RWPE2 (cell line): ENCODE measurements around the gene MACROD2.

Experiments
- ATAC-seq: fragments of 200-7000 bp; cut with Tn5 transposase; 3 replicates; pipeline ENCODE4 v1.9.1; 2021; ENCODE audit warnings: low read depth
- DNase-seq: peaks from one replicate; pipeline ENCODE4 v3.0.0-alpha.2; 2020; ENCODE audit warnings: low spot score
- H3K27ac ChIP-seq: fragments of 450-650 bp; 2 replicates; pipeline ENCODE4 v1.5.1; 2017; ENCODE audit warnings: mild to moderate bottlenecking; ENCODE audit not compliant: poor library complexity, severe bottlenecking
- H3K27me3 ChIP-seq: fragments of 250-450 bp; sonication (Bioruptor Pico); 2 replicates; pipeline ENCODE4 v1.5.1; 2021; ENCODE audit warnings: mild to moderate bottlenecking, moderate library complexity; ENCODE audit not compliant: insufficient read depth, poor library complexity, severe bottlenecking
- H3K36me3 ChIP-seq: fragments of 250-450 bp; sonication (Bioruptor Pico); 2 replicates; pipeline ENCODE4 v1.5.1; 2020; ENCODE audit warnings: low read depth, mild to moderate bottlenecking, moderate library complexity
- H3K4me1 ChIP-seq: fragments of 250-450 bp; sonication (Bioruptor Pico); 2 replicates; pipeline ENCODE4 v1.5.1; 2021; ENCODE audit warnings: mild to moderate bottlenecking, moderate library complexity; ENCODE audit not compliant: insufficient read depth, poor library complexity, severe bottlenecking
- H3K4me3 ChIP-seq: fragments of 250-450 bp; sonication (Bioruptor Pico); 2 replicates; pipeline ENCODE4 v1.5.1; 2021; ENCODE audit warnings: mild to moderate bottlenecking, moderate library complexity; ENCODE audit not compliant: severe bottlenecking
- H3K9me3 ChIP-seq: fragments of 250-450 bp; sonication (Bioruptor Pico); 2 replicates; pipeline ENCODE4 v1.5.1; 2021; ENCODE audit warnings: mild to moderate bottlenecking, moderate library complexity; ENCODE audit not compliant: severe bottlenecking
- CTCF ChIP-seq: fragments of 450-650 bp; IDR thresholded peaks from one replicate; pipeline ENCODE4 v1.5.1; 2017; ENCODE audit warnings: mild to moderate bottlenecking, moderate library complexity; ENCODE audit not compliant: poor library complexity, severe bottlenecking

The MACROD2 gene

GRCh38 chr20:15109494-15109893 lies 1114.2 kb downstream of the MACROD2 start:
- H3K4me1 ChIP-seq: no peaks in the 10 kb centered on the region
- H3K9me3 ChIP-seq: no peaks in the 10 kb centered on the region
- DNase-seq (no peak), ATAC-seq (no peak)
- H3K27ac ChIP-seq: no peak overlapping the region
- TF ChIP-seq CTCF: no peak
- no peaks in the 10 kb centered on the region for H3K27me3 ChIP-seq
- no peak overlapping the region for H3K4me3 ChIP-seq
- no peaks in the 10 kb centered on the region for H3K36me3 ChIP-seq

- Histone ChIP-seq H3K27ac (no peak overlapping the region), H3K9me3 (no peaks in the 10 kb centered on the region), H3K27me3 (no peaks in the 10 kb centered on the region), H3K4me1 (no peaks in the 10 kb centered on the region), H3K36me3 (no peaks in the 10 kb centered on the region), H3K4me3 (no peak overlapping the region)
- ATAC-seq (no peak), DNase-seq (no peak)
- TF ChIP-seq CTCF: no peak
Measured at GRCh38 chr20:15111654-15112053, 1116.3 kb downstream of the MACROD2 start.

- no peaks in the 10 kb centered on the region for H3K9me3 ChIP-seq
- H3K36me3 ChIP-seq: no peaks in the 10 kb centered on the region
- TF ChIP-seq CTCF: no peak
- H3K27me3 ChIP-seq: no peaks in the 10 kb centered on the region
- DNase-seq (no peak), ATAC-seq (no peak)
- H3K4me3 ChIP-seq: no peak overlapping the region
- no peak overlapping the region for H3K27ac ChIP-seq
- no peaks in the 10 kb centered on the region for H3K4me1 ChIP-seq
Measured at GRCh38 chr20:15113144-15113773, 1117.9 kb downstream of the MACROD2 start.

- Histone ChIP-seq H3K9me3 (no peaks in the 10 kb centered on the region), H3K4me3 (no peak overlapping the region), H3K27ac (no peak overlapping the region), H3K4me1 (no peaks in the 10 kb centered on the region), H3K36me3 (no peaks in the 10 kb centered on the region), H3K27me3 (no peaks in the 10 kb centered on the region)
- no peak for DNase-seq
- no peak for TF ChIP-seq CTCF
- no peak for ATAC-seq
Measured at GRCh38 chr20:15119852-15120487, 1124.7 kb downstream of the MACROD2 start.

- TF ChIP-seq CTCF: no peak
- Histone ChIP-seq H3K27me3 (no peaks in the 10 kb centered on the region), H3K4me1 (no peaks in the 10 kb centered on the region), H3K36me3 (no peaks in the 10 kb centered on the region), H3K9me3 (no peaks in the 10 kb centered on the region), H3K4me3 (no peak overlapping the region), H3K27ac (no peak overlapping the region)
- ATAC-seq (no peak), DNase-seq (no peak)
Measured at GRCh38 chr20:15122613-15123012, 1127.3 kb downstream of the MACROD2 start.
